ENCODE results near the gene ADCY5.

ADCY5 gene

DNA sequence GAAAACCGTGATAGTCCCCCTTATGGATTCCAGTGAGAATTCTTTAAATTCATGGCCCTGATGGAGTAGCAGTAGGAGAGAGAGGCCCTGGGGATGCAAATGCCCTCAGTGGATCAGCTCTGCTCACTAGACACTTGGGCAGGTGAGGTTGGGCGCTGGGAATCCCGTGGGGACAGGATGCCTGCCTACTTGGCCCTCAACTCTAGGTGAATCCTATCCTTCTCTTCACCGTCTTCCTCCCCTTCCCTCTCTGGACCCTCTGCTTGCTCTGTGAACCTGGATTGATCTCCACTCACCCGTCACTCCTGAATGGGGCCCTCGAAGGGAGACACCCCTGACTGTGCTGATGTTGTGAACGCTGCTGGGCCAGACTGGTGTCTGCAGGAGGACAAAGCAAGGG is 169.8 kb downstream of the ADCY5 start:
- no peak for TF ChIP-seq CTCF (IDR thresholded peaks at IDR 0.05; ENCODE audit: low read depth, low read length)
- H3K4me3 ChIP-seq (ENCODE audit: low read depth, low read length) = no peak overlapping the region

DNA sequence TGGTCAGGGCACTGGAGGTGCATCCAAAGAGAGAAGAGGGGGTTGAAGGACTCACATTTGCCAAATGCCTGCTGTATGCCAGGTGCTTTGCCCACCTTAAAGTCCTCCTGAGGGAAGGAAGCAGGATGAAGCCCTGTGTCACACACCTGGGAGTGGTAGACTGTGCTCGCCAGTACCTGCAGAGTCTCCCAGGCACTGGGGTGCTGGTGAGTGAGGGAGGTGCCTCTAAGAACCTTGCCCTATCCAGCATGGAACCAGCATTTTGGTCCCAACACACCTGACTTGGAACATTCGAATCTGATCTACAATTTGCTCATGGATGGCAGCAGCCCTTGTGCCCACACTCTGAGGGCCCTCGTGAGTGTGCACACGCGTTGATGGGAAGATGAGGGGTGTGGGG is 170.4 kb downstream of the ADCY5 start:
- no peak for TF ChIP-seq CTCF (IDR thresholded peaks at IDR 0.05; ENCODE audit: low read depth, low read length)
- no peak overlapping the region for H3K4me3 ChIP-seq (ENCODE audit: low read depth, low read length)

DNA sequence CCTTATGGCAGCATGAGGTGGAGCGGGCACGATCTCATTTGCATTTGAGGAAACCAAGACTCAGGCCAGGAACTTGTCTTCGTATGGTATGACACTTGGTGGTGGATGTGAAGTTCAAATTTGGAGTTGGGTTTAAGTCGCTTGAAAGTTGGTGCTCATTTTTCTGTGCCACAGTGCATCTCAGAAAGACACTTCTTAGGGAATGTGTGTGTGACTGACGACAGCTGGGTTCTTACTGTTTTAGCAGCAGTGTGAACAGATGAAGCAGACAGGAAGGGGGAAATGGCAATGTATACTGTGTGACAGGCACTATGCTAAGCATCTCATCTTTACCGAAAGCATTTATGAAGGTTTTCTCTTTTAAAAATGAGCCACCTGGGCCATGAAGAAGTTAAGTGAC is 171.8 kb downstream of the ADCY5 start:
- no peak for TF ChIP-seq CTCF (IDR thresholded peaks at IDR 0.05; ENCODE audit: low read depth, low read length)
- no peak overlapping the region for H3K4me3 ChIP-seq (ENCODE audit: low read depth, low read length)

GRCh38 chr3:123276346-123277006 is 172.4 kb downstream of the ADCY5 start:
- no peak for TF ChIP-seq CTCF (IDR thresholded peaks at IDR 0.05; ENCODE audit: low read depth, low read length)
- H3K4me3 ChIP-seq (ENCODE audit: low read depth, low read length) = no peak overlapping the region

DNA sequence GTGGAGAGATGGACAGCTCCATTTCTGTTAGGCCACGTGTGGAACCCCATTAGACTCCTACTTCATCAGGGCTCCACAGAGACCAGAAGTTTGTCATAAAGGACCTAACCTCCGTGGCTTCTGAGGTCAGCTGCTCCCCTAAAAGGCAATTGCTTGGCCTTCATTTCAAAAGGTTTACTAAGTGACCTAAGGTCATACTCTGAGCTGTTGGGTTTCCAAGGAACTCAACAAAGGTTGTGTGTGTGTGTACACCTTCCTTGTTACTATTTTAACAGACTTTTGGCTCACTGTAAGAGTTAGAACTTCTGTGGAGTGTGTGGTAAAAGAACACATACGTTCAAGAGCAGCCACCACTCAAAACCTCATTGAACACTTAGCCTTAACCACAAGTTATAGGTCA is 173.2 kb downstream of the ADCY5 start:
- TF ChIP-seq CTCF (IDR thresholded peaks at IDR 0.05; ENCODE audit: low read depth, low read length) = no peak
- H3K4me3 ChIP-seq (ENCODE audit: low read depth, low read length) = no peak overlapping the region

- no peak for TF ChIP-seq CTCF (IDR thresholded peaks at IDR 0.05; ENCODE audit: low read depth, low read length)
- H3K4me3 ChIP-seq (ENCODE audit: low read depth, low read length) = no peak overlapping the region
Observed at GRCh38 chr3:123272547-123272946, 176.3 kb downstream of the ADCY5 start.

DNA sequence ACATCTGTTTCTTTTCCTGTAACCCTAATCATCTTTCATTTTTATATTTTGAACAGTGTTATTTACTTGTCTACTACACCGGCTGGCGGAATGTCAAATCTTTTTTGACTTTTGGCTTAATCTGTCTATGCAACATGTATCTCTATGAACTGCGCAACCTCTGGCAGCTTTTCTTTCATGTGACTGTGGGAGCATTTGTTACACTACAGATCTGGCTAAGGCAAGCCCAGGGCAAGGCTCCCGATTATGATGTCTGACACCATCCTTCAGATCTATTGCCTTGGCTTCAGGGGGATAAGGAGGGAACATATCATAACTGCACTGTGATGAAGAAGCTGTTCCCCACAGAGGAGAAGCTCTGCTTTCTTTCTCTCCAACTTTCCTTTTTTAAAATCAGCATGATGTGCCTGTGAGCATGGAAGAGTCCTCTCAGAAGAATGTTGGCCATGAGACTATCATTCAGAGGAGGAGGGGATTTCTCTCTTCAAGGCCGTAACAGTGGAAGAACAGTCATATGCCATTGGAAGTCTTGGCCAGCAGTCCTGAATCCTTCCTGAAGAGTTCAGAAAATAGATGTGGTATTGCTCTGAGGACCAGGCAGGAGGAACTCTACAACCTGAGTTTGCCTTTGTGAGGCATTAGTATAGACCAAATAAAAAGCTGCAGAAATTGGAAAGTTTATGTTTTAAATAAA is 177.3 kb downstream of the ADCY5 start:
- no peak overlapping the region for H3K4me3 ChIP-seq (ENCODE audit: low read depth, low read length)
- no peak for TF ChIP-seq CTCF (IDR thresholded peaks at IDR 0.05; ENCODE audit: low read depth, low read length)
